ENCODE measurements around the gene MT1H.

MT1H gene

GRCh38 chr16:56636616-56637413, 32.8 kb upstream of the MT1H start:
- no peak for DNase-seq (ENCODE audit: low read depth in 2 of 2)

- DNase-seq (ENCODE audit: low read depth in 2 of 2), result no peak
Measured at GRCh38 chr16:56637814-56638750, 31.5 kb upstream of the MT1H start, which contains the start of gene MT1A. TSS of gene MT1A (plus strand) at chr16:56638666. CDS start at chr16:56638739, 73 bp downstream.

GRCh38 chr16:56639045-56639444, 30.6 kb upstream of the MT1H start:
- DNase-seq (ENCODE audit: low read depth in 2 of 2), result no peak

DNA sequence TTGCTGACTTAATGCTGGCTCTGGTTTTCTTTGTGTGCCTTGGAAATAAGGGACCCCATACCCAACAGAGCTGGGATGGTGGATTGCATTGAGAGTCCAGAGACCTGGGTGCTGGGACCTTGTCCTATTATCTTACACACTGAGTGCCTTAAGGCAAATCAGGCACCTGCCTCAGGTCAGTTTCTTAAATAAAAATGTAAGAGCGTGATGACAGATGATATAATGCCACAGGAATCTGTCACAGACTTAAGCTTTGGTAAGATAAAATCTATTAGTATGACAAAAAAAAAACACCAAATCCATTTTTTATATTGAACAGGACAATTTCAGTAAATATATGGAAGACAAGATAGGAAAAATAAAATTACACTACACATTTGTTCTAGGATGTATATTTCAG, 29.5 kb upstream of the MT1H start:
- DNase-seq (ENCODE audit: low read depth in 2 of 2), result no peak

DNA sequence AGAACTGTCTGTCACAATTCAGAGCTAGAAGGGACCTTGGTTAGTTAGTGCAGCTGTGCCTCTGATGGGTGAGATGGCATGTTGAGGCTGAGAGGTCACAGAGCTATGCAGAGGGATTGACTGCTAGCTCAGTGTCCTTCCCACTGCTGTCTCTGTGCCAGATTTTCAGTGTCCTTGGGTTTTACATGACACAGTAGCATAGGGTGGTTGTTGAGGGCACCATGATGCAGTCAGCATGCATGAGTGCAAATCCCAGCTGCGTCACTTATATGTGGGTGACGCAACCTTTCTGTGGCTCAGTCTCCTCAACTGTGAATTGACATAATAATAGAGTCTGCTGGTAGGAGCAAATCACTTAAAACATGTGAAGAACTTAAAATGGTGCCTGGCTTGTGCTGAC, 28.4 kb upstream of the MT1H start:
- DNase-seq (ENCODE audit: low read depth in 2 of 2), result no peak

DNA sequence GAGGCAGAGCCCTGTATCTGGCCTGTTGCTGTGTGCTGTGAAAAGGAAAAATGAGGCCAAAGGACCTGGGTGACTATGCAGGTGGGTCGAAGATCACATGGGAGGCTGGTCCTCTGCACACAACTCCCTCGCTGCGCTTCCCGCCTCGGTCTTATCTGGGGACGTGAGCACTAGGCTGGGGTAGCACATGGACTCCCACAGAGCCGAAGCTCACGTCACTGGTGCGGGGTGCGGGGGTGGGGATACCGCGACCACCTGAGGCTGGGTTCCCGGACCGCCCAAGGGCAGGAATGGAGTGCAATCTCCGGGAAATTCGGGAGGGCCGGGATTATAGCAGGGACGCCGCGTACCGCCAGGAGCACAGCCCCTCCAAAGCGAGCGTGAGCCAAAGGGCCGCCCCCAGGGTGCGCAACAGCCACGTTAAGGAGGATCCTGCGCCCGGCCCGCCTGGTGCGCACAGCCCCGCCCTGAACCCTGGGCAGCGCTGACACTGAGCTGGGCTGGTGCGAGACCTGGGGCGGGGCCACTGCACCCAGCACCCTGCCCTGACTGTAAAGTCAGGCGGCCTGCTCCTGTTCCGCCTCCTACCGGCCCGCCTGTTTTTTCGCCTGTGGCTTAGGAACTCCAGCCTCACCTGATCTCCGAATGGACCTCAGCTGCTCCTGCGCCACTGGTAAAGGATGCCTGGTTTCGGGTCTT, 26.4 kb upstream of the MT1H start:
- peak; percentile 58 to 70 for DNase-seq (ENCODE audit: low read depth in 2 of 2)

DNA sequence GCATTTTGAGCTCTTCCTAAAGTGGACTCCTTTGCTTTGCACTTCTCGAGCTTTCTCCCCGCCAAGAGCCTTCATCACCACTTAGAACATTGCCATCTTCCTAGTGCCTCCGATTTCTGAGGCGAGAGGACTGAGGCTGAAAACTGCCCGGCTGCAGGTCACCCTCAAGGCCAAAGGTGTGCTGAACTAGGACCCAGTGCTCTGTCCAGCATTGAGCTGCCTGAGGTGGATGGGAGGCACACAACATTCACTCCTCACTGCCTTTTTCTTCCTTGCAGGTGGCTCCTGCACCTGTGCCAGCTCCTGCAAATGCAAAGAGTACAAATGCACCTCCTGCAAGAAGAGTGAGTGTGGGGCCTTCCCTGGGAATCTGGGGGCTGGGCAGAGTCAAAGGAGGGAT, 25.8 kb upstream of the MT1H start:
- no peak for DNase-seq (ENCODE audit: low read depth in 2 of 2)

GRCh38 chr16:56645311-56645710, 24.3 kb upstream of the MT1H start:
- DNase-seq (ENCODE audit: low read depth in 2 of 2), result no peak

DNA sequence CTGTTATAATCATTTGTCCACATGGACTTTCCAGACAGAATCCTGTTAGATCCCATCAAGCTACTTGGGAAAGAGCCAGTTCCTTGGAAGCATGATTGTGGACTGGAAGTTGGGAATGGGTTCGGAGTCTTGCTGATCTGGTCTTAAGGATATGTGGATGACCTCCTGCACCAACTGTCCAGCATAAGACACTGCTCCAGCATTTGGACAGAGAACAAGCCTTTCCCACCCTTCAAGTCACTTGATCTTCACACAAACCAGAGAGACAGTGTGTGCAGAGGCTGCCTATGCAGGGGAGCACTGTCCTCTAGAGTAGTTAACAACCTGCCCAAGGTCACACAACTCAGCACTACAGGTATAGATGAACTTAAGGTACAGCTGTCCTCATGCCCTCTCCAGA, 23.8 kb upstream of the MT1H start:
- DNase-seq (ENCODE audit: low read depth in 2 of 2), result no peak

DNA sequence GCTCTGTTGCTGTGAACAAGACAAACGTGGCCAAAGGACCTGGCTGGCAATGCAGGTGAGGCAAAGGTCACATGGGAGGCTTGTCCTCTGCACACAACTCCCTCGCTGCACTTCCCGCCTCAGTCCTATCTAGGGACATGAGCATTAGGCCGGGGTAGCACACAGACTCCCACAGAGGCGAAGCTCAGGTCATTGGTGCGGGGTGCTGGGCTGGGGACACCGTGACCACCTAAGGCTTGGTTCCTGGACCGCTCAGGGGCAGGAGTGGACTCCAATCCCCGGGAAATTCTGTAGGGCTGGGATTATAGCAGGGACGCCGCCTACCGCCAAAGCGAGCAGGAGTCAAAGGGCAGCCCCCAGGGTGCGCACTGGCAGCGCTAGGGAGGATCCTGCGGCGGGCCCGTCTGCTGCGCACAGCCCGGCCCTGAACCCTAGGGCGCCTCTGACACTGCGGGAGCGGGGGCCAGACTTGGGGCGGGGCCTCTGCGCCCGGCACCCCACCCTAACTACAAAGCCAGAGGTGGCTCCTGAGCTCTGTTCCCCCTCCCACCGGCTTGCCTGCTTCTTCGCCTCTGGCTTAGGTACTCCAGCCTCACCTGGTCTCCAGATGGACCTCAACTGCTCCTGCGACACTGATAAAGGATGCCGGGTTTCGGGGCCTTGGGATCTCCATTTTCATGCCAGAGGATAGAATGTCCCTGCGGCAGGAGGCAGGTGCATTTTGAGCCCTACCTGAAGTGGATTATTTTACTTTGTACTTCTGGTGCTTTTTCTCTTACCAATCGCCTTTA, 21.8 kb upstream of the MT1H start:
- no peak for DNase-seq (ENCODE audit: low read depth in 2 of 2)

DNA sequence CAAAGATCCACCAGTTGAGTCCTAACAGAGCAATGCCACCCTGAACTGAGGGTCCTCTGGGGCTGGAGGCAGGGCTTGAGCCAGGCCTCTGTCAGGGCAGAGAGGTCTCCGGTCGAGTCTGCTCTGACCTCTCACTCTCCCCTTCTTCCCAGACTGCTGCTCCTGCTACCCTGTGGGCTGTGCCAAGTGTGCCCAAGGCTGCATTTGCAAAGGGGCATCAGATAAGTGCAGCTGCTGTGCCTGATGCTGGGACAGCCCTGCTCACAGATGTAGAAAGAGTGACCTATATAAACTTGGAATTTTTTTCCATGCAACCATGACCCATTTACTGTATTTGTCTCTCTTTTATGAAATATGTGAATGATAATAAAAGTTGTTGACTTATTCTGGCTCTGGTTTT, 20.3 kb upstream of the MT1H start:
- no peak for DNase-seq (ENCODE audit: low read depth in 2 of 2)

DNA sequence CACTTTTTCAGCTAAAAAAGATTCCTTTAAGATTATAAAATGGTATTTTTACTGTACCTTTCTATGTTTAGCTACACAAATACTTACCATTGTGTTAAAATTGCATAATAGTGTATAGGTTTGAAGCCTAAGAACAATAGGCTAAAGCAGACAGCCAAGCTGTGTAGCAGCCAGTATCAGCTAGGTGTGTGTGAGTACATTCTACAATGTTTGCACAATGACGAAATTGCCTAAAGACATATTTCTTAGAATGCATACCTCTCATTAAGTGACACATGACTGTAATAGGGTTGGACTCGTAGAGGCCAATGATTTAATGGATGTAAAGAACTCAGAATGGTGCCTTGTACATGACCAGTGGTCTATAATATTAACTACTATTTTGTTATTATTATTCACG, 19.8 kb upstream of the MT1H start:
- no peak for DNase-seq (ENCODE audit: low read depth in 2 of 2)

GRCh38 chr16:56651586-56651985, 18.0 kb upstream of the MT1H start, which contains the start of gene MT1B:
TSS of gene MT1B (plus strand) at chr16:56651886. CDS start at chr16:56651954, 68 bp downstream.
- no peak for DNase-seq (ENCODE audit: low read depth in 2 of 2)

DNA sequence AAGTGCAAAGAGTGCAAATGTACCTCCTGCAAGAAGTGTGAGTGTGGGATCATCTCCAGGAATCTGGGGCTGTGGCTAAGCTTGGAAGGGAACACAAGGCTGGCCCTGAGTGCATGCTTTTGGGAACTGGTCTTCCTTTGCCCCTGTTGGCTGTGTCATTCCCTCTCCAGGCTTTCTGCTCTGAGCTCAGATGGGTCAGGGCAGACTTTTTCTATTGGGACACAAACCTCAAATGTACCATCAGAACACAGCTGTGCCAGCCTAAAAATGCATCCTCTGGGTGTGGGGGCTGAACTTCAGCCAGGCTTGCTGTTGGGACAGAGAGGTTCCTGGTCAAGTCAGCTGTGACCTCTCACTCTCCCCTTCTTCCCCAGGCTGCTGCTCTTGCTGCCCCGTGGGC, 17.0 kb upstream of the MT1H start:
- DNase-seq (ENCODE audit: low read depth in 2 of 2), result no peak

DNA sequence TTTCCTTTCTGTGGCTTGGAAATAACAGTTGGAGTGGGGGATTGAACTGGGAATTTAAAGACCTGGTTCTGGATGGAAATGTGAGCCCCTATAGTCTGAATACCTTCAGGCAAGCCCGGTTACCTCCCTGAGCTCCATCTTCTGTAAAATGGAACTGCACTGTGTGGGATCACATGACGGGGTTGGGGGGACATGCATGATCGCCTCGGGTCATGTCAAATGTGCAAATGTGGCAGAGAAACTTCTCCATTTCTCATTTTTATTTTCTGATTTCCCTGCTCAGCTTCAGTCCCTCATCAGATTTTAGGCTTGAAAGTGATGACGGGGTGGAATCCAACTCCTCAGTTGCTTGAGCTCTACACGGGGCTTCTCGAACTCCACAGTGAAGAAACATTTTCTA, 16.4 kb upstream of the MT1H start:
- DNase-seq (ENCODE audit: low read depth in 2 of 2), result no peak

GRCh38 chr16:56657555-56658326, 11.9 kb upstream of the MT1H start, which contains the start of gene MT1F:
TSS of gene MT1F (plus strand) at chr16:56657959. CDS start at chr16:56658059, 100 bp downstream.
- DNase-seq (ENCODE audit: low read depth in 2 of 2), result peak; percentile 55 to 73

- no peak for DNase-seq (ENCODE audit: low read depth in 2 of 2)
Measured at GRCh38 chr16:56658327-56658875, 11.2 kb upstream of the MT1H start.

DNA sequence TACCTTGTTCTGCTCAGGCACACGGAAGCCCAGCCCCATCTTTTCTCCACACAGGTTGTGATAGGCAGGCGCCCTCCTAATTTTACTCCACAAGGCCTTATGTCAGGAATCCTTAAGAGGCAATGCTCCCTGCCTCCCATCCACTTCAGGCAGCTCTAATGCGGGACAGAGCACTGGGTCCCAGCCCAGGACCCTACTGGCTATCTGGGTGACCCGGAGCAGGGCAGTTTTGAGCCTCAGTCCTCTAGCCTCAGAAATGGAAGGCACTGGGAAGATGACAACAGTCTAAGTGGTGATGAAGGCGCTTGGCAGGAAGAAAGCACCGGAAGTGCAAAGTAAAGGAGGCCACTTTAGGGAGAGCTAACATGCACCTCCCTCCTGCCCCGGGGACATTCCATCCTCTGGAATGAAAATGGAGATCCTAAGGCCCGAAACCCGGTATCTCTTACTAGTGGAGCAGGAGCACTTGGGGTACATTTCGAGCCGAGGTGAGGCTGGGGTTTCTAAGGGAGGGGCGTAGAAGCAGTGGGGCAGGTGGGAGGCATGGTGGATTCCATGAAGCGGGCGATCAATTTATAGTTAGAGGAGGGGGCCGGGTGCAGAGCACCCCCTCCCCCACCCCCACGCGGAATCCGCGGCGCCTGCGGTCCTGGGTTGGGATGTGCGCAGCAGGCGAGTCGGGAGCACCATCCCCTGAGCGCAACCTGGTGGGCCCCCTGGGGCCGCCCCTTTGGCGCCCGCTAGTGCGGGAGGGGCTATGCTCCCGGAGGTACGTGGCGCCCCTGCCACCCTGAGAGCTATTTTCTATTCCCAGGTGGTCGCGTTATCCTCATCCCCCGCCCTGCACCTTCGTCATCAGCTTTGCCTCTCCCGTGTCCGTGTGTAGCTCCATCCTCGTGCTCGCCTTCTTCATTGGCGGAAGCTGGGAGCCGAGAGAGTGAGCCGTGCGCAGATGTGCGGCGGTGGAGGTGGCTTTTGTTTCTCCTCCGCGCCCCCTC, 7.0 kb upstream of the MT1H start:
- no peak for DNase-seq (ENCODE audit: low read depth in 2 of 2)

- DNase-seq (ENCODE audit: low read depth in 2 of 2), result no peak
Measured at GRCh38 chr16:56664506-56664905, 5.1 kb upstream of the MT1H start.
